GM18867 (cell line): ENCODE results near the gene MARCHF4.
"Not testable (repeated sequence)": the region's sequence is repeated elsewhere in the genome, so short reads cannot be mapped to it uniquely, and the experiment has no call there.

Experiments
- ATAC-seq: cut with Tn5 transposase; IDR thresholded peaks from one replicate; pipeline ENCODE4 v1.9.1; 2021; ENCODE audit warnings: mild to moderate bottlenecking, moderate library complexity; ENCODE audit not compliant: unreplicated experiment

Gene MARCHF4

DNA sequence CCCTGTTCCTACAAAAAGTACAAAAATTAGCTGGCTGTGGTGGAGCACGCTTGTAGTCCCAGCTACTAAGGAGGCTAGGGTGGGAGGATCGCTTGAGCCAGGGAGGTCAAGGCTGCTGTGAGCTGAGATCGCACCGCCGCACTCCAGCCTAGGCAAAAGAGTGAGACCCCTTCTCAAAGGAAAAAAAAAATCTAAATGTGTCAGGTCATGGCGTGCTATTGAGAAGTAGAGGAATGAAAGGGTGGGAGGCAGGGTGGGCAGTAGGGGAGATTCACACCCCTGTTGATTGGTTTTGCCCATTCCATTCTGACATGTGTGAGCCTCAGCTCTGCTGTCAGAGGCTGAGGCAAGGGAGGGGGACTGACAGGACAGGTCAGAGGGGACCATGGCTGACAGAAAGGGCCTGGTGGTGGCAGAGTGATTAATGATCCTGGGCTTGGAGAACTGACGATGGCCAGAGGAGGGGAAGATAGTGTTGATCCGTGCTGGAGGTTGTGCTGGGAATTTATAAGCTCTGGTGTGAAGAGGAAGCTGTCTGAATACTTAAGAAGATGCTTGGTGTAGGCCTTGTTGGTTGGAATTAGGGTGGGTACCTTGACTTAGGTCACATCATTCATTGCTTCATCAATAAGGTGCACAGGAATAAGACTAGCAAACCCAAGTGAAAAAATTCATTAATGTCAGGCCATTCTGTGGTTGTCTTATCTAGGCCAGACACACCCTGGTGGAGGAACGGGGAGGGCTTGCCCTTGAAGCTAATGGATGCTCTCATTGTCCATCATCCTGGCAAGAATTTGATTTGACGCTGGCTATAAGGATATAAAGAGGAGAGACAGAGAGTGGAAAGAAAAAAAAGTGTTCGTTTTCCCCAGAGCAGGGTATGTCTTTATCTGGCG, 20.9 kb upstream of the MARCHF4 start:
- ATAC-seq, result no peak

- no peak for ATAC-seq
Observed at GRCh38 chr2:216392018-216392562, 19.8 kb upstream of the MARCHF4 start.

GRCh38 chr2:216391401-216391800, 19.1 kb upstream of the MARCHF4 start:
- ATAC-seq, result no peak

DNA sequence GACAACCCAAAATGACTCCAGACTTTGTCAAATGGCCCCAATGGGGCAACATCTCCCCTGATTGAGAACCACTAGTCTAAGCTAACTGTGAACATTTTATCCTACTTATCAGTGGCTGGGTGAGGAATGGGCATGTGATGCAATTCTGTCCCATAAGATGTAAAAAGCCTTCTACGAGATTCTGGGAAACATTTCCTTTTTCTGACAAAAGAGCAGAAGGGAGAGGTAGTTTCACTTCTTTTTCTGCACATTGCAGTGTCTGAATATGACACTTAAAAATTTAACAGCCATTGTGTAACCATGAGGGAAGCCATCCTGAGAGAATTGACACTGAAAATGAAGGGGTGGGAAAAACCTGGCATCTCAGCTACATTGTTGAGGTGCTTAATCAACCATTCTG, 17.3 kb upstream of the MARCHF4 start:
- no peak for ATAC-seq

- ATAC-seq, result peak; percentile 80
Observed at GRCh38 chr2:216388046-216388884, 16.0 kb upstream of the MARCHF4 start.

DNA sequence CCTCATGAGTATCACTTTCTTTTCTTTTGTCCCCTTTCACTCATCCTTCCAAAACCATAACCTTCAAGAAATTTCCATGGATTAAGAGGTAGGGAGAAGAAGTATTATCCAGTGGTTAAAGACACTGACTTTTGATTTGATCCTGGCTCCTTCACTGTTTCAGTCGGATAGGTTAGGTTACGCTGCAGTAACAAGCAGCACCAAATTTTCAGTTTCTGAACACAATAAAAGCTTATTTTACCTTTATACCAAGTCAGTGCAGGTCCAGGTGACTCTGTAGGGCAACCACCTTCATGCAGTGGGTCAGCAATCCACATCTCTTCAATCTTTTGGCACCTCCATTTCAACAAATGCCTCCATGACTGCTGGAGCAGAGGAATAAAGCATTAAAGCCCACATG, 15.0 kb upstream of the MARCHF4 start:
- ATAC-seq, result no peak

DNA sequence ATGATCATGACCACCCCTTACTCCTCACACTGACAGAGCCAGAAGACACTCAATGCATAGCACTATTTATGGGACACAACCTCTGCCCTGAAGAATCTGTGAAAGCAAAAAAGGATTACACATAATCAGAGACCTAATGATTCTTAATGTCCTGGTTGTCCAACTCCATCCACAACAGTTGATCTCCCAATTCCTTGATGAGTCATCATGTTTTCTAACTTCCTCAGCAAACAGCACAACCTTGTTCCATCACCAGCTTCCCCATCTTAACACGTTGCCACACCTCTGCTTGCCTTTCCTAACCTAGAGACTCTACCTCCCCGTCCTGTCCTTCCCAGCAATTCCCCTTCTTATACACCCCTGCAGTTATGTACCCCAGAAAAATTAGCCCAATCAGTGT, 13.2 kb upstream of the MARCHF4 start:
- no peak for ATAC-seq

- ATAC-seq, result not testable (repeated sequence)
Observed at GRCh38 chr2:216384409-216384808, 12.1 kb upstream of the MARCHF4 start.

- no peak for ATAC-seq
Observed at GRCh38 chr2:216379977-216380376, 7.7 kb upstream of the MARCHF4 start.

GRCh38 chr2:216375286-216375685, 3.0 kb upstream of the MARCHF4 start:
- no peak for ATAC-seq

DNA sequence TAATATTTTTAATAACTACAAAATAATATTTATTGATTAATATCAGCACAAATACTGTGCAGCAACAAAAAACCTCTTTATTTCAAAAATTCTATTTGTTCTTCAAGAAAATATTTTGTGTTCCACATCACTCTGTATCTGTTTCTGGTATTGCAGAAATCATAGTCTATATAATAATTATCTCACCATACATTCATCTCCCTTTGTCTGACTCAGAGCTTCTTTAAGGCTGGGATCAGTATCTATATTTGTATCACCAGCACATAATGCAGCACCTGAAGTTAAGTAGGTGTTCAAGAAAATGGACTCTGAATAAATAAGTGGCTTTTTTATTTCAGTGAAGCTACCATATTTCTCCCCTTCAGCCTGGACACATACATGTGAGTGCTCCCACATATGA, 1.6 kb upstream of the MARCHF4 start:
- ATAC-seq, result no peak

DNA sequence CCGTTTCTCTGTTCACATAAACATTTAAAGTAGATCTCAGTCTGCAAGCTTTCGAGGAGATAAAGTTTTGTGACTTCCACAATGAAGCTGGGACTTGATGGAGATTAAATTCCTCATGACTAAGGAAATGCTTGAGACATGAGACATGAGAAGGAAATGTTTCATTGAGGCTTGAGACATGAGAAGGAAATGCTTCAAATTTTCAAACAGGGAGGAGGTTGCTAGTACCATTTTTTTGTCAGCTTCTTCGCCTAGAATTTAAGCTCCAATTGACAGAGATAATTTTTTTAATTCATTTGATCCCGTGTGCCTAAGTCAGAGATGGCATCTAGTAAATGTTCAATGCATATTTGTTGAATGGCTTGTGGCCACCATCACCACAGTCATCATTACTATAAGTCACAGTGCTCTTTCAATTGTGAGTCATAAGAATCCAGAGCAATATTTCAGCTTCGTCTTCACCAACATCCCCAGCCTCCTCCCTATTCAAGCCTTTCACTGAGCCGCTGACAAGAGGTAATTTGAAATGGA, 543 bp upstream of the MARCHF4 start:
- no peak for ATAC-seq

GRCh38 chr2:216370961-216371712, 1.1 kb downstream of the MARCHF4 start:
- ATAC-seq, result no peak

DNA sequence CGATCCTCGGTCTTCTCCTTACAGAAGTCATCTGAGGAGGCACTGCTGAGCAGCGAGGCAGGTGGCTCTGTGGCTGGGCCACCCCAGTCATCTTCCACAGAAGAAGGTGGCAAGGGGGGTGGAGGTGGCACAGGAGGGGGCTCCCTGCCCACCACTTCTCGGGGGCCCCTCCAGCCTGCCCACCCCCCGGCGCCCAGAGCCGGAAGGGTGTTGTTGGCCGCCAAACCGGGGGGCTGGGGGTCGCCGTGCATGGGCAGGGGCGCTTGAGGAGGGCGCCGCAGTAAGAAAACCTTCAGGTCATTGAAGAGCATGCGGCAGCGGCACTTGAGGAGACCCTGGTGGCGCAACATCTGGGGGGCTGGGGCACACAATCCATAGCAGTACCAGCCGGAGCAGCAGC, 2.5 kb downstream of the MARCHF4 start:
- ATAC-seq, result no peak

- ATAC-seq, result no peak
Observed at GRCh38 chr2:216366777-216367471, 5.4 kb downstream of the MARCHF4 start.

- no peak for ATAC-seq
Observed at GRCh38 chr2:216365518-216365917, 6.8 kb downstream of the MARCHF4 start.

DNA sequence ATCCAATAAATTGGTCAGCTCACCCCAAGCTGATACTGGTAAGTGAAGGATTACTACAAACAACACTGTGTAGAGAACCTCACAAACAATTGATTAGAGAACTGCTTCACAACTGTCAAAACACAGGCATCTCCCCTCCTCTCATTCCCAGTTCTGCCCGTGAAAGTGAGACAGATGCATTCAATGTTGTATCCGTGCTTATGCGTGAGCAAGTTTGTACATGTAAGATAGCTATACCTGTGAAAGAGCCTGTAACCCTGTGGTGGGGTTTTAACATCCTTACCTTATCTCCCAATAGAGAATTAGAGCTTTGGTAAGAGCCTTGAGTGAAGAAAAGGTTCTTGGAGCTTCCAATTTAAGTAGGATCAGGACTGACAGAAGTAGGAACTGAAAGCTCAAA, 9.1 kb downstream of the MARCHF4 start:
- ATAC-seq, result no peak

DNA sequence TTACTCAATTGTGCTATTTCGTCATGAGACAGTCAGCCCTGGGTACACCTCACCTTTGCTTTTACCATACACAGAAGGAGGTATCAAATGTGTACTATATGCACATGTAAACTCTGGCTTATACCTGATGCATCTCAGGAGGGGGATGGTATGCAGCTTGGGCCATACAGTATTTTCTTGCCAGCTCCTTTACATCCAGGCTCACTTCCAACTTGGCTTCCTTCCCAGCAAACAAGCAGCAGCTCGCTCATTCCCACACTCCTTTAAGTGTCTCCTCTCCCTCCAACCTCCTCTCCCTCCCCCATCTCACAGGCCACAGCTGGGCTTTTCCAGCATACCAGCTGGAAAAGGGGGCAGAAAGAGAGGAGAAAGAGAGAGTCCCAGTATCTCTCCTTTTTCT, 9.6 kb downstream of the MARCHF4 start:
- no peak for ATAC-seq

DNA sequence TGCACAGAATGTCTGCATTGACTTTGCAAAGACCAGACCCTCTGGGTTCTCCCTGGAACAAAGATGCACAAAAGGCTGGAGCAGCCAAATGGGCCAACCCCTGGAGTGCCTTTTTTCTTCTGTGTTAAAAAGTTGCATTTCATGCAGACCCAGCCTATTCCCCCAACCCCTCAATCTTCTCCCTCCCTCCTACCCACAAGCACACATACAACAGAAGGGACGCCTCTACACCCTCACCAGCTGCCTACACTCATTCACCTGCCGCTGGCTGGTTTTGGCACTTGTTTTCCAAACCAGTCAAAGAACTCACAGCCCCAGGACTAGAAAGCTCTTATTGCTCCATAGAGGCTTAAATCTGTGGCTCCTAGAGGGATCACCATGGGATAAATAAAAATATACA, 16.6 kb downstream of the MARCHF4 start:
- no peak for ATAC-seq

GRCh38 chr2:216354306-216354705, 18.0 kb downstream of the MARCHF4 start:
- ATAC-seq, result no peak
